ENCODE data around the gene BPIFA2. TPM values are rescaled to one million over a fixed set of nuclear protein-coding genes. Genes with fewer than 3 reads are reported as not detected.

BPIFA2 gene
- total RNA-seq = not detected in 2 replicates

GRCh38 chr20:33167859-33168258 lies at the start of gene BPIFA2:
TSS of gene BPIFA2 (plus strand) at chr20:33168159. CDS start at chr20:33169146, 987 bp downstream.

GRCh38 chr20:33217052-33217451 lies 49.1 kb downstream of the BPIFA2 start, which contains the start of gene BPIFA3:
TSS of gene BPIFA3 (plus strand) at chr20:33217352. CDS start at chr20:33217537, 185 bp downstream.

Other genes with a start within 250 kb of the BPIFA2 start
- gene SUN5, start 163.7 kb upstream of the BPIFA2 start, total RNA-seq = not detected in 2 replicates
- not detected in 2 replicates for gene BPIFB2, start 160.5 kb upstream of the BPIFA2 start, total RNA-seq
- gene BPIFB6, start 136.5 kb upstream of the BPIFA2 start, total RNA-seq = not detected in 2 replicates
- not detected in 2 replicates for gene BPIFB3, start 114.3 kb upstream of the BPIFA2 start, total RNA-seq
- not detected in 2 replicates for gene BPIFB4, start 88.5 kb upstream of the BPIFA2 start, total RNA-seq
- not detected in 2 replicates for gene BPIFA3, start 49.2 kb downstream of the BPIFA2 start, total RNA-seq
- gene BPIFA1, start 67.8 kb downstream of the BPIFA2 start, total RNA-seq = not detected in 2 replicates
- not detected in 2 replicates for gene BPIFB1, start 115.1 kb downstream of the BPIFA2 start, total RNA-seq
- 23.9 and 27.8 TPM in 2 replicates for gene CDK5RAP1, start 233.4 kb downstream of the BPIFA2 start, total RNA-seq

All from placental pericyte (primary cell).